ENCODE measurements around the gene CCDC77.

DNA sequence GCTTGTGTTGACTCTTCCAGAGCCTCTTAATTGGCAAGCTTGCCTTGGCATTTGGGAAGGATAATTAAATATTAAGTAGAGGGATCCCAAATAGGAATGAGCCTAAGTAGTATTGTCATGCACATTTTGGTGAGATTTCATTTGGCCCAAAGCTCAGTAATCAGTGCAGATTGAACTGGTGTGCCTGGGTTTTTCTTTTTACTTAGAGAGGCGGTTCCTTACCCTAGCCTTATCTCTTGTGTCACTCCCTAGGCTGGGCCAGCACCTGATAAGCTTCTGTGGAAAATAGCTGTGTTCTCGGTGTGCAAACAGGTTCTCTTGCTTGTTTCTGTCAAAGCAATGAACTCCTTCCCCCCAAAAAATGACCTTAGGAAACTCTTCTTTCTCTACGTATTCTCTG is 49.0 kb downstream of the CCDC77 start:
- TF ChIP-seq EZH2 (IDR thresholded peaks at IDR 0.05) (no peak), POLR2AphosphoS5 (IDR thresholded peaks at IDR 0.05; ENCODE audit: borderline replicate concordance, low read depth, low read length) (no peak), FOXP2 (optimal IDR thresholded peaks at IDR 0.05; ENCODE audit: control extremely low read depth, extremely low read length, insufficient read depth) (no peak)
